Measurements from ENCODE around the gene ITM2C. TPM values are rescaled to one million over a fixed set of nuclear protein-coding genes. Genes with fewer than 3 reads are reported as not detected.

ITM2C gene
- total and polyA plus RNA-seq, 2 experiments from 2014 or later, result 241 to 367 TPM

DNA sequence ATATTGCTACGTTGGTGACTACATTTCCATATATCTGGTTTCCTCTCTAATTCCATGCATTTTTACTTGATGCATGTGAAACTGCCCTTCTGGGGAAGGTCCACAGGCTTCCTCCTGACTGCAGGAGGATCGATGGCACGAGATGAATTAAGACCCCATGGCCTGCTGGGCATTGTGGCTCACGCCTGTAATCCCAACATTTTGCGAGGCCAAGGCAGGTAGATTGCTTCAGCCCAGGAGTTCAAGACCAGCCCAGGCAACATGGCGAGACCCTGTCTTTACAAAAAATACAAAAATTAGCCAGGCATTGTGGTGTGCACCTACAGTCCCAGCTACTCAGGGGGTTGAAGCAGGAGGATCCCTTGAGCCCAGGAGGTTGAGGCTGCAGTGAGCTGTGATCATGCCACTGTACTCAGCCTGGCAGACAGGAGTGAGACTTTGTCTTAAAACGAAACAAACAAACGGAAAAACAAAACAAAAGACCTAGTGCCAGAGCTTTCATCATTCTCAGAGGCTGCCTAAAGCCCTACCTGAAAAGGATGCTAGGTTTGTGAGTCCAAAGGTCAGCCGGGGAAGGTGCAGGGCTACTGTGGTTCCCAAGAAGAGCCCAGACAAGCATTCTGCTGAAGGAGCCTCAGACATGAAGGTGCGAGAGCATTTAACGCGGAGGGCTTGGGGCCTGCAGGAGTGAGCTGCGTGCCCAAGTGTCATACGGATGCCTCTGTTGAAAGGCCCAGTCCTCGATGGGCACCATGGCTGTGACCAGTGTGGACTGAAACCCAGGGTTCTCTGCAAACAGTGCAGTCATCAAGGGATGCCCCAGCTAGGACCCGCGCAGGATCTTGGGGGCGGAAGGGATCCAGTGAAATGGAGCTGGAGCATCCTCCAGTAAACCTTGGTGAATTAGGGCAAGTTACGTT, 38.7 kb downstream of the ITM2C start:
- no peaks in the 10 kb centered on the region for H3K27me3 ChIP-seq (ENCODE audit: insufficient read depth)
- H4K20me1 ChIP-seq (replicated peaks; ENCODE audit: insufficient read depth), result no peaks in the 10 kb centered on the region
- no peaks in the 10 kb centered on the region for H3K9me2 ChIP-seq (ENCODE audit: insufficient read depth)
- peak overlapping the region; percentile 74 for H3K4me2 ChIP-seq
- peak overlapping the region; percentile 73; the same call in 1 of the 2 replicates for H3K27ac Mint-ChIP-seq
- H3K27ac ChIP-seq (ENCODE audit: low read depth), result no peak overlapping the region
- H3K27me3 Mint-ChIP-seq (ENCODE audit: insufficient read depth, low read depth, poor library complexity), result peaks cover 21% of the 10 kb centered on the region
- no peak for ATAC-seq
- H3K4me1 Mint-ChIP-seq, result peaks cover 57% of the 10 kb centered on the region
- no peaks in the 10 kb centered on the region for H3K36me3 ChIP-seq (ENCODE audit: insufficient read depth)
- no peaks in the 10 kb centered on the region for H3F3A ChIP-seq (replicated peaks; ENCODE audit: low read depth)
- H3K4me3 Mint-ChIP-seq, result peak overlapping the region; percentile 51; the same call in 2 of the 3 replicates
- H3K4me1 ChIP-seq (ENCODE audit: insufficient read depth), result peaks cover 39% of the 10 kb centered on the region
- H3K4me3 ChIP-seq, result peak overlapping the region; percentile 45; the same call in 1 of the 2 replicates
- no peak for DNase-seq (ENCODE audit: low spot score)
- no peaks in the 10 kb centered on the region for H3K79me2 ChIP-seq (replicated peaks; ENCODE audit: insufficient read depth)
- TF ChIP-seq JUNB (IDR thresholded peaks at IDR 0.05; ENCODE audit: unreplicated experiment), result no peak
- TF ChIP-seq ZNF114 (CRISPR knock-in tag; IDR thresholded peaks at IDR 0.05), result no peak
- TF ChIP-seq, protein P1, sequence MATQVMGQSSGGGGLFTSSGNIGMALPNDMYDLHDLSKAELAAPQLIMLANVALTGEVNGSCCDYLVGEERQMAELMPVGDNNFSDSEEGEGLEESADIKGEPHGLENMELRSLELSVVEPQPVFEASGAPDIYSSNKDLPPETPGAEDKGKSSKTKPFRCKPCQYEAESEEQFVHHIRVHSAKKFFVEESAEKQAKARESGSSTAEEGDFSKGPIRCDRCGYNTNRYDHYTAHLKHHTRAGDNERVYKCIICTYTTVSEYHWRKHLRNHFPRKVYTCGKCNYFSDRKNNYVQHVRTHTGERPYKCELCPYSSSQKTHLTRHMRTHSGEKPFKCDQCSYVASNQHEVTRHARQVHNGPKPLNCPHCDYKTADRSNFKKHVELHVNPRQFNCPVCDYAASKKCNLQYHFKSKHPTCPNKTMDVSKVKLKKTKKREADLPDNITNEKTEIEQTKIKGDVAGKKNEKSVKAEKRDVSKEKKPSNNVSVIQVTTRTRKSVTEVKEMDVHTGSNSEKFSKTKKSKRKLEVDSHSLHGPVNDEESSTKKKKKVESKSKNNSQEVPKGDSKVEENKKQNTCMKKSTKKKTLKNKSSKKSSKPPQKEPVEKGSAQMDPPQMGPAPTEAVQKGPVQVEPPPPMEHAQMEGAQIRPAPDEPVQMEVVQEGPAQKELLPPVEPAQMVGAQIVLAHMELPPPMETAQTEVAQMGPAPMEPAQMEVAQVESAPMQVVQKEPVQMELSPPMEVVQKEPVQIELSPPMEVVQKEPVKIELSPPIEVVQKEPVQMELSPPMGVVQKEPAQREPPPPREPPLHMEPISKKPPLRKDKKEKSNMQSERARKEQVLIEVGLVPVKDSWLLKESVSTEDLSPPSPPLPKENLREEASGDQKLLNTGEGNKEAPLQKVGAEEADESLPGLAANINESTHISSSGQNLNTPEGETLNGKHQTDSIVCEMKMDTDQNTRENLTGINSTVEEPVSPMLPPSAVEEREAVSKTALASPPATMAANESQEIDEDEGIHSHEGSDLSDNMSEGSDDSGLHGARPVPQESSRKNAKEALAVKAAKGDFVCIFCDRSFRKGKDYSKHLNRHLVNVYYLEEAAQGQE (IDR thresholded peaks at IDR 0.05; ENCODE audit: unreplicated experiment), result no peak
- no peak for TF ChIP-seq POLR2AphosphoS5 (IDR thresholded peaks at IDR 0.05; ENCODE audit: low read depth)
- TF ChIP-seq, protein P2, sequence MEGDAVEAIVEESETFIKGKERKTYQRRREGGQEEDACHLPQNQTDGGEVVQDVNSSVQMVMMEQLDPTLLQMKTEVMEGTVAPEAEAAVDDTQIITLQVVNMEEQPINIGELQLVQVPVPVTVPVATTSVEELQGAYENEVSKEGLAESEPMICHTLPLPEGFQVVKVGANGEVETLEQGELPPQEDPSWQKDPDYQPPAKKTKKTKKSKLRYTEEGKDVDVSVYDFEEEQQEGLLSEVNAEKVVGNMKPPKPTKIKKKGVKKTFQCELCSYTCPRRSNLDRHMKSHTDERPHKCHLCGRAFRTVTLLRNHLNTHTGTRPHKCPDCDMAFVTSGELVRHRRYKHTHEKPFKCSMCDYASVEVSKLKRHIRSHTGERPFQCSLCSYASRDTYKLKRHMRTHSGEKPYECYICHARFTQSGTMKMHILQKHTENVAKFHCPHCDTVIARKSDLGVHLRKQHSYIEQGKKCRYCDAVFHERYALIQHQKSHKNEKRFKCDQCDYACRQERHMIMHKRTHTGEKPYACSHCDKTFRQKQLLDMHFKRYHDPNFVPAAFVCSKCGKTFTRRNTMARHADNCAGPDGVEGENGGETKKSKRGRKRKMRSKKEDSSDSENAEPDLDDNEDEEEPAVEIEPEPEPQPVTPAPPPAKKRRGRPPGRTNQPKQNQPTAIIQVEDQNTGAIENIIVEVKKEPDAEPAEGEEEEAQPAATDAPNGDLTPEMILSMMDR (conservative IDR thresholded peaks at IDR 0.05; ENCODE audit: low read depth in 2 of 2), result no peak
- no peak for TF ChIP-seq STAT1 (IDR thresholded peaks at IDR 0.05; ENCODE audit: unreplicated experiment)
- TF ChIP-seq NANOG (IDR thresholded peaks at IDR 0.05; ENCODE audit: borderline replicate concordance), result no peak
- no peak for TF ChIP-seq ZNF462 (CRISPR knock-in tag; IDR thresholded peaks at IDR 0.05)
- no peak for TF ChIP-seq CREB1 (CRISPR knock-in tag; IDR thresholded peaks at IDR 0.05; ENCODE audit: low read depth)
- no peak for TF ChIP-seq ETS1 (IDR thresholded peaks at IDR 0.05)
- no peak for TF ChIP-seq ZNF331 (CRISPR knock-in tag; IDR thresholded peaks at IDR 0.05; ENCODE audit: low read depth)
- no peaks in the 10 kb centered on the region for H3K36me3 Mint-ChIP-seq (ENCODE audit: low read depth)
- no peaks in the 10 kb centered on the region for H3K9me3 Mint-ChIP-seq
- 0 out of 2 replicates have a peak overlapping the region, but pooled peaks have one; percentile 28 for H2AFZ ChIP-seq
